Measurements from ENCODE around the gene PTPRN2. TPM values are rescaled to one million over a fixed set of nuclear protein-coding genes. Genes with fewer than 3 reads are reported as not detected.
"Not testable (repeated sequence)": the region's sequence is repeated elsewhere in the genome, so short reads cannot be mapped to it uniquely, and the experiment has no call there.

The PTPRN2 gene
- total and polyA plus RNA-seq, 7 donors = 3.2 to 7.1 (median 5.5) TPM

GRCh38 chr7:157700231-157701005 is 887.2 kb downstream of the PTPRN2 start:
- Histone ChIP-seq H3K36me3 (no peaks in the 10 kb centered on the region), H3K9me3 (no peaks in the 10 kb centered on the region), H3K27ac (no peak overlapping the region), H3K27me3 (peaks cover 0 to 45% (median 27%) of the 10 kb centered on the region in 3 donors), H3K4me3 (no peak overlapping the region), H3K4me1 (no peaks in the 10 kb centered on the region)
- peak; percentile 38 for DNase-seq
- 83% methylated on average over 19 of the region's 19 CpGs for WGBS, 2 donors
- intact Hi-C loops (cut with DNase I) = no loop called here
- no peak for TF ChIP-seq POLR2A (IDR thresholded peaks at IDR 0.05)
- TF ChIP-seq EP300 (IDR thresholded peaks at IDR 0.05) = no peak
- TF ChIP-seq POLR2AphosphoS5 (IDR thresholded peaks at IDR 0.05) = no peak
- TF ChIP-seq CTCF (IDR thresholded peaks at IDR 0.05) = no peak

GRCh38 chr7:157699357-157700013 is 888.1 kb downstream of the PTPRN2 start:
- Histone ChIP-seq H3K27me3 (peaks cover 0 to 40% (median 27%) of the 10 kb centered on the region in 3 donors), H3K4me3 (no peak overlapping the region), H3K27ac (no peak overlapping the region), H3K36me3 (no peaks in the 10 kb centered on the region), H3K9me3 (no peaks in the 10 kb centered on the region), H3K4me1 (no peaks in the 10 kb centered on the region)
- DNase-seq = peak; percentile 29
- TF ChIP-seq EP300 (IDR thresholded peaks at IDR 0.05) = no peak
- TF ChIP-seq POLR2A (IDR thresholded peaks at IDR 0.05) = no peak
- no peak for TF ChIP-seq POLR2AphosphoS5 (IDR thresholded peaks at IDR 0.05)
- no peak for TF ChIP-seq CTCF (IDR thresholded peaks at IDR 0.05)
- 68 to 74% methylated on average over 14 of the region's 14 CpGs for WGBS, 2 donors
- intact Hi-C loops (cut with DNase I) = no loop called here

DNA sequence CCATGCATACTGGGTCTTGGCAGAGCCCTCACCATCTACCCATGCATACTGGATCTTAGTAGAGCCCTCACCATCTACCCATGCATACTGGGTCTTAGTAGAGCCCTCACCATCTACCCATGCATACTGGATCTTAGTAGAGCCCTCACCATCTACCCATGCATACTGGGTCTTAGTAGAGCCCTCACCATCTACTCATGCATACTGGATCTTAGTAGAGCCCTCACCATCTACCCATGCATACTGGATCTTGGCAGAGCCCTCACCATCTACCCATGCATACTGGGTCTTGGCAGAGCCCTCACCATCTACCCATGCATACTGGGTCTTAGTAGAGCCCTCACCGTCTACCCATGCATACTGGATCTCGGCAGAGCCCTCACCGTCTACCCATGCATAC is 890.3 kb downstream of the PTPRN2 start:
- H3K27ac ChIP-seq; intact Hi-C loops (cut with DNase I); H3K36me3 ChIP-seq; H3K4me3 ChIP-seq; DNase-seq; H3K9me3 ChIP-seq: not testable (repeated sequence)
- H3K27me3 ChIP-seq = peaks cover 16 to 45% (median 35%) of the 10 kb centered on the region in 3 donors
- peaks cover 0 to 16% (median 14%) of the 10 kb centered on the region in 4 donors for H3K4me1 ChIP-seq
- WGBS, 2 donors = 77 to 79% methylated on average over 3 of the region's 3 CpGs

DNA sequence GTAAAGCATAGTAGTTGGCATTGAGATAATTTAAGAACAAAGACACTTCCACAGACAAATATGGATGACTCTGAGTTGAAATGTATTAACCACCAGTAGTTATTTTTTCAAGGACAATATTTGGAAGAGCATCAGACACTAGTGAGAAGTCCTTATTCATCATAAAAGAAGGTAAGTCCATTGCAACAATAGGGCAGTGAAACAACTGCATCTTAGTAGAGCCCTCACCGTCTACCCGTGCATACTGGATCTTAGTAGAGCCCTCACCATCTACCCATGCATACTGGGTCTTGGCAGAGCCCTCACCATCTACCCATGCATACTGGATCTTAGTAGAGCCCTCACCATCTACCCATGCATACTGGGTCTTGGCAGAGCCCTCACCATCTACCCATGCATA is 892.0 kb downstream of the PTPRN2 start:
- Histone ChIP-seq H3K4me1 (peaks cover 0 to 27% (median 24%) of the 10 kb centered on the region in 4 donors), H3K27me3 (peaks cover 27 to 50% (median 45%) of the 10 kb centered on the region in 3 donors)
- WGBS, 2 donors = 77 to 89% methylated on average over 2 of the region's 2 CpGs
- DNase-seq; H3K4me3 ChIP-seq; H3K9me3 ChIP-seq; H3K27ac ChIP-seq; H3K36me3 ChIP-seq; intact Hi-C loops (cut with DNase I): not testable (repeated sequence)

DNA sequence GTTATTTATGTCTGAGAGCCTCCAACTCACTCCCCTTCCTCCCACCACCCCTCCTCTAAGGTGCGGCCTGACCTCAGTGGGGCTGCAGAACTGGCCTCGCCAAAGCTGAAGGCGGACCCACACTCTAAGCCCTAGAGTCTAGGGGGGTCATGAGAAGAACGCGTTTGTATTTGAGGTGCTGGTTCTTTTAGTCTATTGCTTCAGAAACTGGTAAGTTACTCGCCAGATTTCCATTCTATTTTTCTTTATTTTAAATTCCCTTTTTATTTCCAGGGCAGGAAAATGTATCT is 893.3 kb downstream of the PTPRN2 start:
- peaks cover 0 to 39% (median 36%) of the 10 kb centered on the region in 4 donors for H3K4me1 ChIP-seq
- H3K27ac ChIP-seq = no peak overlapping the region
- no peaks in the 10 kb centered on the region for H3K36me3 ChIP-seq
- H3K27me3 ChIP-seq = peaks cover 38 to 56% (median 47%) of the 10 kb centered on the region in 3 donors
- intact Hi-C loops (cut with DNase I) = no loop called here
- no peaks in the 10 kb centered on the region for H3K9me3 ChIP-seq
- TF ChIP-seq EP300 (IDR thresholded peaks at IDR 0.05) = no peak
- no peak for TF ChIP-seq POLR2AphosphoS5 (IDR thresholded peaks at IDR 0.05)
- TF ChIP-seq CTCF (IDR thresholded peaks at IDR 0.05) = no peak
- TF ChIP-seq POLR2A (IDR thresholded peaks at IDR 0.05) = no peak
- DNase-seq = peak; percentile 30
- WGBS, 2 donors = 21 to 23% methylated on average over 6 of the region's 6 CpGs
- H3K4me3 ChIP-seq = no peak overlapping the region

All from sigmoid colon (tissue), 7 donors.